BLaER1 (cell line): ENCODE data around the gene PHETA1.

Experiments used
- H3K27ac ChIP-seq: shearing (Covaris generic); formaldehyde crosslinking; 2 replicates; pipeline ENCODE4 v1.8.1; 2022
- H3K27me3 ChIP-seq: shearing (Covaris generic); formaldehyde crosslinking; 2 replicates; pipeline ENCODE4 v1.8.1; 2022
- H3K36me3 ChIP-seq: shearing (Covaris generic); formaldehyde crosslinking; 2 replicates; pipeline ENCODE4 v1.8.1; 2022
- H3K4me1 ChIP-seq: shearing (Covaris generic); formaldehyde crosslinking; 2 replicates; pipeline ENCODE4 v1.8.1; 2022
- H3K4me2 ChIP-seq: shearing (Covaris generic); formaldehyde crosslinking; 2 replicates; pipeline ENCODE4 v1.8.1; 2022
- H3K4me3 ChIP-seq: shearing (Covaris generic); formaldehyde crosslinking; 2 replicates; pipeline ENCODE4 v1.8.1; 2022
- H3K9ac ChIP-seq: shearing (Covaris generic); formaldehyde crosslinking; 2 replicates; pipeline ENCODE4 v1.8.1; 2022
- H3K9me3 ChIP-seq: shearing (Covaris generic); formaldehyde crosslinking; 2 replicates; pipeline ENCODE4 v1.8.1; 2022
- H4K20me1 ChIP-seq: shearing (Covaris generic); formaldehyde crosslinking; 2 replicates; pipeline ENCODE4 v1.8.1; 2022
- Cebpa-rat ChIP-seq: shearing (Covaris generic); IDR thresholded peaks from 2 replicates; pipeline ENCODE4 v1.8.1; 2022

PHETA1 gene

GRCh38 chr12:111369496-111370220, 763 bp upstream of the PHETA1 start:
- H3K4me3 ChIP-seq = peak overlapping the region; percentile 96
- TF ChIP-seq Cebpa-rat = no peak
- peak overlapping the region; percentile 85 for H3K9ac ChIP-seq
- peaks cover 34% of the 10 kb centered on the region for H3K4me1 ChIP-seq
- no peaks in the 10 kb centered on the region for H3K27me3 ChIP-seq
- peak overlapping the region; percentile 94 for H3K4me2 ChIP-seq
- H3K36me3 ChIP-seq = peaks cover 16% of the 10 kb centered on the region
- peaks cover 25% of the 10 kb centered on the region for H4K20me1 ChIP-seq
- H3K27ac ChIP-seq = no peak overlapping the region
- peaks cover 8% of the 10 kb centered on the region; the same call in 1 of the 2 replicates for H3K9me3 ChIP-seq

- peaks cover 28% of the 10 kb centered on the region for H3K36me3 ChIP-seq
- TF ChIP-seq Cebpa-rat = no peak
- H3K27ac ChIP-seq = peak overlapping the region; percentile 80
- peaks cover 47% of the 10 kb centered on the region for H3K4me1 ChIP-seq
- peaks cover 25% of the 10 kb centered on the region for H4K20me1 ChIP-seq
- peak overlapping the region; percentile 96 for H3K4me3 ChIP-seq
- H3K9ac ChIP-seq = peak overlapping the region; percentile 85
- H3K9me3 ChIP-seq = no peaks in the 10 kb centered on the region
- no peaks in the 10 kb centered on the region for H3K27me3 ChIP-seq
- H3K4me2 ChIP-seq = peak overlapping the region; percentile 94
Observed at GRCh38 chr12:111368291-111368787, 556 bp downstream of the PHETA1 start.

GRCh38 chr12:111367661-111368221, 1.2 kb downstream of the PHETA1 start:
- H3K9ac ChIP-seq = peak overlapping the region; percentile 85

DNA sequence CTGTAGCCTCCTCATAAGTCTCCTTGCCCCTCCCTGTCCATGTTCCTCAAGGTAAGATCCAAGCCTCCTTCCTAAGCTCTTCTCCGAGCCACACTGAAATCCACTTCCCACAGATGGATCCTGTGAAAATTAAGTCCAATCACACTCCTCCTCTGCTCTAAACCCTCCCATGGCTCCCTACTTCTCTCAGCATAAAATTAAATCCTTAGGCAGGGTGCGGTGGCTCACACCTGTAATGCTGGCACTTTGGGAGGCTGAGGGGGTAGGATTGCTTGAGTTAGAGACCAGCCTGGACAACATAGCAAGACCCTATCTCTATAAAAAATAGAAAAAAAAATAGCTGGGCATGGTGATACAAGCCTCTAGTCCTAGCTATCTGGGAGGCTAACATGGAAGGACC, 2.3 kb downstream of the PHETA1 start:
- no peak for TF ChIP-seq Cebpa-rat
- H3K27ac ChIP-seq = no peak overlapping the region
- no peaks in the 10 kb centered on the region for H3K9me3 ChIP-seq
- peaks cover 33% of the 10 kb centered on the region for H3K36me3 ChIP-seq
- H4K20me1 ChIP-seq = peaks cover 25% of the 10 kb centered on the region
- no peak overlapping the region for H3K4me3 ChIP-seq
- peaks cover 65% of the 10 kb centered on the region for H3K4me1 ChIP-seq
- 0 out of 2 replicates have a peak overlapping the region, but pooled peaks have one; percentile 94 for H3K4me2 ChIP-seq
- no peak overlapping the region for H3K9ac ChIP-seq
- H3K27me3 ChIP-seq = no peaks in the 10 kb centered on the region

More at GRCh38 chr12:111367661-111368221, 1.2 kb downstream of the PHETA1 start:
- Histone ChIP-seq H3K4me3 (peak overlapping the region; percentile 96), H3K27ac (no peak overlapping the region), H3K27me3 (no peaks in the 10 kb centered on the region), H3K4me2 (peak overlapping the region; percentile 94), H3K36me3 (peaks cover 33% of the 10 kb centered on the region), H3K9me3 (no peaks in the 10 kb centered on the region), H3K4me1 (peaks cover 53% of the 10 kb centered on the region), H4K20me1 (peaks cover 25% of the 10 kb centered on the region)
- TF ChIP-seq Cebpa-rat = no peak

DNA sequence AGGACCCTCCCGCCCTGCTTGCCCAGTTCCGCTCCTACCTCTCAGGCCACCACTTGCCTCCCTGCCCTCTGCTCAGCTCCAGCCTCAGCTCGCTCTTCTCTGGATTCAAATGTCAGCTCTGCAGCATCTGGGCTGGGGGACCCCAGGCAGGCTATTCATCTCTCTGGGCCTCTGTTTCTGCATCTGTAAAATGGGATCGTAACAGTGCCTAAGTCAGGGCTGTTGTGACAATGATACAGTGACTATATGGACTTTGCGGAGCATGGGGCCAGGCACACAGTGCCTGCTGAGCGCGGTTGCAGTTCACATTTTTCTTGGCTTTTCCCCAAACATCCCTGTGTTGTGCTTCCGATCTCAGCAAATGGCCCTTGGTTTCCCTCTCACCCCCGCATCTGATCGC, 2.8 kb downstream of the PHETA1 start:
- H3K4me3 ChIP-seq = no peak overlapping the region
- peaks cover 33% of the 10 kb centered on the region for H3K36me3 ChIP-seq
- peaks cover 70% of the 10 kb centered on the region for H3K4me1 ChIP-seq
- no peak overlapping the region for H3K9ac ChIP-seq
- no peak for TF ChIP-seq Cebpa-rat
- H3K27me3 ChIP-seq = no peaks in the 10 kb centered on the region
- no peak overlapping the region for H3K27ac ChIP-seq
- no peak overlapping the region for H3K4me2 ChIP-seq
- H4K20me1 ChIP-seq = peaks cover 25% of the 10 kb centered on the region
- no peaks in the 10 kb centered on the region for H3K9me3 ChIP-seq

DNA sequence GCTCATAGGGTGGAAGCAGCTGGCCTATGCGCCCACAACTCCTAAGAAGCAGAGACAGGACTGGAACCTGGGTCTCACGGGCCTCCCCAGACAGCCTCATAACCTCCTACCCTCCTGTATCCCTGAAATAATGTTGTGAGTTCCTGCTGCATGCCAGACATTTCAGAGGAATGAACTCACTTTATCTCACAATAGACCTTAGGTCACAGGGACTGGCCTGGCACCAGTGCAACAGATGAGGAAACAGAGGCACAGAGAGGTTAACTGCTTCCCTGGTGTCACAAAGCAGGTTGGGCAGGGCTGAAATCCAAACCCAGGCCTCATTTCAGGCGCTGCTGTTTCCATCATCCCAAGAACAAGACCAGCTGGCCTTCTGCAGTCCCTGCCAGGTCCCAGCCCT, 5.3 kb downstream of the PHETA1 start:
- Histone ChIP-seq H3K4me3 (no peak overlapping the region), H4K20me1 (peaks cover 23% of the 10 kb centered on the region), H3K27me3 (no peaks in the 10 kb centered on the region), H3K4me1 (peaks cover 84% of the 10 kb centered on the region), H3K36me3 (peaks cover 33% of the 10 kb centered on the region), H3K9me3 (no peaks in the 10 kb centered on the region), H3K27ac (peak overlapping the region; percentile 27; the same call in 1 of the 2 replicates), H3K4me2 (peak overlapping the region; percentile 11), H3K9ac (no peak overlapping the region)
- TF ChIP-seq Cebpa-rat = no peak

GRCh38 chr12:111362687-111363475, 6.0 kb downstream of the PHETA1 start:
- no peaks in the 10 kb centered on the region for H3K9me3 ChIP-seq
- peak overlapping the region; percentile 89 for H3K27ac ChIP-seq
- H4K20me1 ChIP-seq = peaks cover 16% of the 10 kb centered on the region
- no peak overlapping the region for H3K4me3 ChIP-seq
- peak overlapping the region; percentile 75 for H3K9ac ChIP-seq
- peak overlapping the region; percentile 91 for H3K4me2 ChIP-seq
- H3K4me1 ChIP-seq = peaks cover 85% of the 10 kb centered on the region
- peaks cover 33% of the 10 kb centered on the region for H3K36me3 ChIP-seq
- H3K27me3 ChIP-seq = no peaks in the 10 kb centered on the region
- TF ChIP-seq Cebpa-rat = no peak

DNA sequence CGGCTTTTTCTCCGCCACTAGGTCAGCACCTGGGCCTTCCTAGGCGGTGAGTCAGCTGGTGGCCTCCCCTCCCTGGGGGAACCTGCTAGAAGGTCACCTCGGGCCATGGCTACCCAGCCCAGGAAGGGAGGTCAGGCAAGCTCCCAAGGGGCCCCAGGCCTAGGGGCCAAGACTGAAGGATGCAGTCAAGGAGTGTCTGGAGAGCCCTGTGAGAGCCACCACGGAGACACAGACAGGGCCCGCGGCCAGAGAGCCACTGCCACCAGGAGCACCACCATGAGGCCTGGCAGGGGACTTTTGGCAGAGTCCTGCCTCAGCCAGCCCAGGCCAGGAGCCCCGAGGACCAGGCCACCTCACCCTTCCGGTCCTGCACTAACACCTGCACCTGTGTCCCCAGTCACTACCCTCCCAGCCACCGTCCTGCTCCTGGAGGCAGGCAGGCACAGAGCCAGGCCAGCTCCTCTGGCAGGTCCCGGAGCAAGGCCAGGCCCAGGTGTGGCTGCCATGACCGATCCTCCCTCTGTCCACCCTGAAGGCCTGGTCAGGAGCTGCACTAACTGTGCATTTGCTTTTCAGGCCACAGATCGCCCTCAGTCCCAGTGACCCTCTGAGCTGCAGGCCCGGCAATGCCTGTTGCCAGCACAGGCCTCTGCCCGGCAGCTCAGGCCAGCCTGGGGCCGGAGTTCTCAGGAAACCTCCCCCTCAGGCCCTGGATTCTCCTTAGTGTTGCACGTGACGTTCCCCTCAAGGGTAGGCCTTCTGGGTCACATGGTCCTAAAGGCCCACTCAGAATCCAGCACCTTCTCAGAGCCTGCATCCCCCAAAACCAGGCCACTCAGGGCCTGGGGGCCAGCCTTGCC, 6.9 kb downstream of the PHETA1 start:
- Histone ChIP-seq H3K36me3 (peaks cover 33% of the 10 kb centered on the region), H3K27ac (peak overlapping the region; percentile 89), H3K4me1 (peaks cover 85% of the 10 kb centered on the region), H4K20me1 (peaks cover 7% of the 10 kb centered on the region), H3K27me3 (no peaks in the 10 kb centered on the region), H3K9ac (peak overlapping the region; percentile 75), H3K4me3 (peak overlapping the region; percentile 46), H3K9me3 (no peaks in the 10 kb centered on the region), H3K4me2 (peak overlapping the region; percentile 91)
- TF ChIP-seq Cebpa-rat = no peak
